EH (cell line): ENCODE data around the gene GREM2.

Source experiments
- DNase-seq: peaks from one replicate; pipeline ENCODE4 v3.0.0-alpha.2; 2015; ENCODE audit warnings: low read depth

The GREM2 gene

GRCh38 chr1:240609527-240610060 is 2.4 kb downstream of the GREM2 start:
- no peak for DNase-seq

- DNase-seq: no peak
These were observed 3.2 kb downstream of the GREM2 start for GRCh38 chr1:240608707-240609106.

GRCh38 chr1:240607006-240607405 is 4.9 kb downstream of the GREM2 start:
- DNase-seq: no peak

- DNase-seq: peak; percentile 43
These were observed 9.8 kb downstream of the GREM2 start for GRCh38 chr1:240602189-240602588.

- no peak for DNase-seq
These were observed 12.1 kb downstream of the GREM2 start for GRCh38 chr1:240599830-240600229.

DNA sequence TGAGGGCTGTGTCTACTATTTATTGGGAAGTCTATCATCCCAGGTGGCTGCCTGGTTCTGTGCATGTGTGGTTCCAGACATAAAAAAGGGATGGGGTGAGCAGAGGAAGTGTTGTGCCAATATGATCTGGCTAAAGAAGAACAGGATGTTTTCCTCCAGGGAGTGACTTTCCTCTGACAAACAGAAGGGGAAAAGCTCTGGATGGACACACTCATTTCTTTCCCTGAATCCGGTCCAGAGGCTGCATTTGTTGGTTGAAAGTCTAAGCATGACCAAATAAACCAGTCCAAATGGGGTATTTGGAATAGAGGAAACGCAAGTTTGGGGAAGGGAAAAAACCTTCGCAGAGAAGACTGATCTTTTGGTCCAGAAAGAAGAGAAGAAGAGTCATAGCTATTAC is 12.7 kb downstream of the GREM2 start:
- no peak for DNase-seq

DNA sequence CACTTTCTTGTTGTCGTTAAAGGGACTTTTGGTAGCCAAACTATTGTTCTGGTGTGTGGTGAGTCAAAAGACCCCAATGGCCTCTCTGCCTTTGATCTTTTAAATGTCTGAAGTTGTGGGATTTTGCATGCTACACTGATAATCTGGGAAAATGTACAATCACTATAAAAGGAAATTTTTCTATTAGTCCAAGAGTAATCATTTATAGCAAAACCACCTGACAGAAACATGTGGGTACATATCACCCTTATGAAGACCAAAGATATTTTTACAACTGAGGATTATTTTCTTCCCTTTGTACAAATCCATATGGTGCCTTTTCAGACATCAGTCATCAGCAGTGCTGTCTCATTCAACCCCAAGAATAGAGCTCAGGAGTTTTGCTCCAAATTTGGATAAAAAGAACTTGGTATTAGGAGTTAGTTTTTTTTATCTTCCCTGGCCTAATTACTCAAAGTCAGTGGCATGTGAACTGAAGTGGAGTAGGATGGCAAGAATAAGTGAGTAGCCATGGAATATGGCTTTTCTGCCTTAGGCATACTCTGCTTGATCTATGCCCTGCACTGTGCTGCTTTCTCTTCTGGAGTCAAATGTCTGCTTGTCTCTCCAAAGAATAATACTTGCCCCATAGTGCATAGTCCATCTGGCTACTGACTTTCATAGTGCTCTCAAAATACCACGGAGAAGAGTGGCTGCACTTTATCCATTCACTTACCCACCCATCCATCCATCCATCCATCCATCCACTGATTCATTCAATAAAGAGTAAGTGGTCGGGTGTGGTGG is 13.5 kb downstream of the GREM2 start:
- peak; percentile 40 for DNase-seq

- DNase-seq: no peak
These were observed 14.7 kb downstream of the GREM2 start for GRCh38 chr1:240597153-240597745.

DNA sequence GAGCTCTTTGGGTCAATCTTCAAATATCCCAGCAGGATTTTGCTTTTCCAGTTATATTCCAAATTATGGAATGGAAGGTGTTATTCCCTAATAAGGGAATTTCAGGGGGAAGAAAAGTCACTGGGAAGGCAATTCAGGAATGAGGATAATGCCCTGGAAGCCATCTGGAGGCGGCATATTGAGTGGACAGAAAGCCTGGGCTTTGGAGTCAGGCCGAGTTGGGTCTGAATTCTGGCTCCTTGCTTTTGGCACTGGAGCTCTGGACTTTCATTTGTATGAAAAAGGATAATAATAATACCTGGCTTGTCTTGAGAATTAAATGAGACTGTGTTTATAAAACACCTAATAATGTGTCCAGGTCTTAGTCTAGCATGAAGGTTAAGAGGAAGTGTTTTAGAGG is 16.5 kb downstream of the GREM2 start:
- DNase-seq: no peak

GRCh38 chr1:240591564-240591963 is 20.4 kb downstream of the GREM2 start:
- no peak for DNase-seq

- DNase-seq: no peak
These were observed 20.9 kb downstream of the GREM2 start for GRCh38 chr1:240591078-240591477.

GRCh38 chr1:240589585-240590110 is 22.3 kb downstream of the GREM2 start:
- DNase-seq: no peak

GRCh38 chr1:240586006-240586405 is 25.9 kb downstream of the GREM2 start:
- DNase-seq: peak; percentile 58

GRCh38 chr1:240582953-240583352 is 29.0 kb downstream of the GREM2 start:
- DNase-seq: peak; percentile 71

DNA sequence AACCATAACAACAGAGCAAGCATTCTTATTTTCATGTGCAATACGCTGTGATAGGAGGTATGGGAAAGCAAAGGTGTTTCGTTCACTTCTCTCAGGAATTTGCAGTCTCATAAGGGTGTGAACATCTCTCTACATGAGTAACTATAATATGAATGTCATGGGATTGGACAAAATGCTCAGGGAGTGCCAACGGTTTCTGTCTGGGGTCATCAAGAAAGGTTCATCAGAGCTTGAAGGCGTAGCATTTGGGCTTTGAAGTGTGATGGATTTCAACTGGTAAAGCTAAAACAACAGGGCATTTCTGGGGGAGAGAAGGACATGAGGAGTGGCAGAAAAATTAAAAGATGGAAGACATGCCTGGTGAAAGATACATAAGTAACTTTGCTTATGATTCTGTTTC is 32.4 kb downstream of the GREM2 start:
- DNase-seq: no peak

DNA sequence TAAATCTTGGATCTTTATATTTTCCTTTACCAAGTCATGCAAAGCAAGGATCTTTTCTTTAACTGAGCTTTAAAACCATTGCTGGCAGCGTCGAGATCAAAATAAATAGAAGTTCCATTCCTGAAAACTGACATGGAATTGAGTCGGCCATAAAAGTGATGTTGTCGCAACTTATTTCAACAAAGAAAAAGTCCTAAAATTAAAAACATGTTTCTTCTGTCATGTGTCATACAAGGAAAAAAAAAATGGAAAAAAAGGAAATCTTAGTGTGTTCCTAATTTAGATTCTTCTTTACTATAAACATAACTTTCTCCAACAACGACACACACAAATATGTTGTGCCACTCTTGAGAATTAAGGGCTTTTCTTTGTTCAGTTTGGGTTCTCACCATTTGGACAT is 34.9 kb downstream of the GREM2 start:
- DNase-seq: peak; percentile 12

- DNase-seq: peak; percentile 81
These were observed 35.8 kb downstream of the GREM2 start for GRCh38 chr1:240575981-240576662.

DNA sequence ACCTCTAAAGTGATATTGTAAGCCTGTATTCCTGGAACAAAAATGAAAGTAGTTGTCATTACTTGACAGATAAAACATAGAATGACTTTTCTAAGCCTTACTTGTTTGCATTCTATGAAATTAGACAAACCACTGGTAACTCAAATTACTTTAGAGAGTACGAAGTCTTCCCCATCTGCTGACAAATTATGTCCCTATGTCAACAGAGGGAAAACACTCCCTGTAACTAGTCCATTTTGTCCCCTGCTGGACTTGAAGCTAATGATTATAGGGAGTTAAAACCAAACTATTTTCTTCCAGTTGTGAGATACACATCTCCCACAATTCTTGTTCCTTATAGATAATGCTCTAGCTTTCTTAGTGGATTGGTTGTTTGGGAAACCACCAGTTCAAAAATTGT is 39.6 kb downstream of the GREM2 start:
- no peak for DNase-seq

DNA sequence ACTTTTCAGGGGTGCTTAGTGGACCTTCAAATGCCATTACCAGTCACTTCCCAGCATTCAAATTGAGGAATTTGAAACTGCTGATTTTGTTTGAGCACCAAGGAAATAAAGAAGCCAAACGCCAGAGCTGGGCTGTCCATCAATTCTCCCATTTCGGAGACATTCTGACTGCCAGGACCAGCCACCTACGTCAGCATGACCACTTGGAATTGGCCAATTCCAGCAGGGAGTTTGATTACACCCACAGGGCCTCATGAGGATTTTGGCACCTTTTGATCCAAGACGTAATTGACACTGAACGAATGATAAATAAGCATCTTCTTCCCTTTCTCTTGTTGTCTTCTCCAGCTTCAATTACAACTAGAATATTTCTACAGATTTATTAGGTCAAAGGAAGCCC is 40.2 kb downstream of the GREM2 start:
- no peak for DNase-seq

- no peak for DNase-seq
These were observed 44.9 kb downstream of the GREM2 start for GRCh38 chr1:240567066-240567465.

- no peak for DNase-seq
These were observed 49.2 kb downstream of the GREM2 start for GRCh38 chr1:240562779-240563178.

DNA sequence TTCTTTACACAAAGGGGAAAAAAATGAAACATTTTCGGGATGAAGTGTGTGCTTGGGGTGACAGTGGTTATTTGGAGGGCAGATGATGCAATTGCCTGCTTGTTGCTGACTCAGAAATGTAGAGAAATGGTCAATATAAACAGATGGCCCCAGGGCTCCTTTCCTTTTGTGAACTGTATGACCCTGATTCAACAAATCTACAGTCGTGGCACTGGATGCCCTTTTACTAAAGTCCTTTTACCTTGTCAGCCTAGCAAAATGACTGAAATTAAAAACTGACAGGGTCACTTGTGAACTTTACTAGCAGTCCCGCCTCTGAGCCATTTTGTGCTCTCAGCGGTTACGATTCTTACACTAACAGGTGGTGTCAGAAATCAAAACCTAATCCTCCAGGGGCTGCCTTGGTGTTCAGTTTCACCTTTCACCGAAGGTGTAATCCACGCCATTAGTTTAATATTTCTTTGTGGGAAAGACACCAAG is 49.8 kb downstream of the GREM2 start:
- peak; percentile 48 for DNase-seq

DNA sequence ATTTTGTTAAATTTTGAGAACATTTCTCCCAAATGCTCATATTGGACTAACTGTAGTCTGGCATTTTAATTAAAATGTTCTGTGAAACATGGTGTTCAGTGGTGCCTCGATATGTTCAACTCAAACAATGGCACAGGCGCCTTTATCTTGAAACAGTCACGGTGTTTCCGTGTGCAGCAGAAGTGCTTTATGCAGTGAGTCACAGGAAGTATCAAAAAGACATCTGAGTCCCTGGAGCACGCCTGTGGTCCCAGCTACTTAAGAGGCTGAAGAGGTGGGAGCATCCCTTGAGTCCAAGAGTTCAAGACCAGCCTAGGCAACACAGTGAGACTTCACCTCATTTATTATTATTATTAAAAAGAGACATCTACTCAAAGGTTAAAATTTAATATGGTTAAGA is 52.2 kb downstream of the GREM2 start:
- DNase-seq: peak; percentile 16
